ENCODE data around the gene STYXL1.

- TF ChIP-seq POLR2AphosphoS5 (IDR thresholded peaks at IDR 0.05; ENCODE audit: low read depth, low read length): no peak; the same call in 1 of the 2 replicates
- no peak for TF ChIP-seq TAF1 (IDR thresholded peaks at IDR 0.05; ENCODE audit: borderline replicate concordance, insufficient read depth, low read length)
- TF ChIP-seq REST (IDR thresholded peaks at IDR 0.05; ENCODE audit: insufficient read depth in 1 of 2, low read depth in 2 of 2, low read length in 2 of 2): no peak
- no peak for TF ChIP-seq SIN3A (IDR thresholded peaks at IDR 0.05; ENCODE audit: borderline replicate concordance, insufficient read depth, low read length)
These were observed 19.1 kb upstream of the STYXL1 start for GRCh38 chr7:76066716-76067503.
